Left lung (tissue), 10 donors: ENCODE results near the gene ADAMTS8. TPM values are rescaled to one million over a fixed set of nuclear protein-coding genes. Genes with fewer than 3 reads are reported as not detected.
A peak's percentile ranks its signal among the peaks of the same experiment; 100 is the strongest.

Source experiments
- ATAC-seq: fragments of 200-7000 bp; cut with Tn5 transposase; one replicate; pipeline ENCODE4 v1.9.1; 2020; ENCODE audit warnings: moderate library complexity
- DNase-seq, 4 donors: peaks; one replicate each; pipeline ENCODE4 v3.0.0-alpha.2; 2013 to 2020
- H3K27ac ChIP-seq, 2 donors: fragments of 200-600 bp; sonication (generic) in 1 of 2; one replicate each; pipeline versions ENCODE4 v1.5.0 to v1.8.0; 2020 to 2021
- H3K27me3 ChIP-seq, 2 donors: fragments of 200-600 bp; sonication (generic) in 1 of 2; one replicate each; pipeline versions ENCODE4 v1.5.0 to v1.8.0; 2020 to 2021
- H3K36me3 ChIP-seq, 2 donors: fragments of 200-600 bp; sonication (generic) in 1 of 2; one replicate each; pipeline versions ENCODE4 v1.5.0 to v1.8.0; 2020 to 2021
- H3K4me1 ChIP-seq, 2 donors: fragments of 200-600 bp; one replicate each; pipeline ENCODE4 v1.8.0; 2021
- H3K4me3 ChIP-seq, 2 donors: fragments of 200-600 bp; sonication (generic) in 1 of 2; one replicate each; pipeline versions ENCODE4 v1.5.0 to v1.8.0; 2020 to 2021; ENCODE audit warnings: mild to moderate bottlenecking in 1 of 2
- H3K9me3 ChIP-seq, 2 donors: fragments of 200-600 bp; sonication (generic) in 1 of 2; one replicate each; pipeline versions ENCODE4 v1.5.0 to v1.8.0; 2020 to 2021
- CTCF ChIP-seq, 2 donors: fragments of 200-600 bp; sonication (generic) in 1 of 2; IDR thresholded peaks; one replicate each; pipeline versions ENCODE4 v1.5.0 to v1.8.0; 2021; ENCODE audit warnings: antibody characterized with exemption in 2 of 2
- intact Hi-C, 2 donors: fragments of 100-400 bp; cut with DNase I; formaldehyde crosslinking; loops; one replicate each; pipeline versions ENCODE4 v1.11.2 to v1.14.2; 2022
- polyA plus RNA-seq, 6 donors: library from polyadenylated mRNA; unstranded; fragments of 120-200 nt; gene quantifications; one replicate each; pipeline ENCODE4 v1.2.1, GENCODE V29; 2013; ENCODE audit not compliant: insufficient read length in 6 of 6
- total RNA-seq, 2 donors: library from RNA; stranded (reverse); fragmentation: NEBNext Ultra II Directional; extraction: Animal tissue kit (Norgen Biotek cat#: 25700); gene quantifications; one replicate each; pipeline ENCODE4 v1.2.1, GENCODE V29; 2021
- donor health status: DM: no; HTN: yes; CAD: no.
- donor health status: DM: no; HTN: no; CAD: no.

ADAMTS8 gene
- total and polyA plus RNA-seq, 8 donors: 1.2 to 48.5 (median 5.3) TPM

GRCh38 chr11:130391711-130392110 lies 36.7 kb downstream of the ADAMTS8 start:
- intact Hi-C loops: no loop called here
- H3K36me3 ChIP-seq: no peaks in the 10 kb centered on the region
- H3K9me3 ChIP-seq: no peaks in the 10 kb centered on the region
- TF ChIP-seq CTCF (IDR thresholded peaks at IDR 0.05): no peak
- DNase-seq: no peak
- H3K27me3 ChIP-seq: no peaks in the 10 kb centered on the region
- no peak overlapping the region for H3K27ac ChIP-seq
- H3K4me3 ChIP-seq: no peak overlapping the region
- peaks cover 0 to 10% of the 10 kb centered on the region in 2 donors for H3K4me1 ChIP-seq
- no peak for ATAC-seq

GRCh38 chr11:130390071-130390758 lies 38.2 kb downstream of the ADAMTS8 start:
- H3K27me3 ChIP-seq: no peaks in the 10 kb centered on the region
- H3K27ac ChIP-seq: no peak overlapping the region
- H3K4me1 ChIP-seq: peaks cover 0 to 10% of the 10 kb centered on the region in 2 donors
- intact Hi-C loops: no loop called here
- ATAC-seq (peak; percentile 86), DNase-seq (peak in 2 of 4 donors; percentile 39 to 71)
- H3K9me3 ChIP-seq: no peaks in the 10 kb centered on the region
- TF ChIP-seq CTCF (IDR thresholded peaks at IDR 0.05): peak in 1 of 2 donors; percentile 19
- H3K36me3 ChIP-seq: no peaks in the 10 kb centered on the region
- no peak overlapping the region for H3K4me3 ChIP-seq

- no peaks in the 10 kb centered on the region for H3K36me3 ChIP-seq
- H3K4me3 ChIP-seq: no peak overlapping the region
- DNase-seq (no peak), ATAC-seq (no peak)
- intact Hi-C loops: no loop called here
- no peak overlapping the region for H3K27ac ChIP-seq
- H3K4me1 ChIP-seq: peaks cover 0 to 10% of the 10 kb centered on the region in 2 donors
- no peaks in the 10 kb centered on the region for H3K9me3 ChIP-seq
- no peak for TF ChIP-seq CTCF (IDR thresholded peaks at IDR 0.05)
- no peaks in the 10 kb centered on the region for H3K27me3 ChIP-seq
Measured at GRCh38 chr11:130389335-130389935, 39.0 kb downstream of the ADAMTS8 start.

- Histone ChIP-seq H3K9me3 (no peaks in the 10 kb centered on the region), H3K36me3 (no peaks in the 10 kb centered on the region), H3K4me1 (peaks cover 0 to 10% of the 10 kb centered on the region in 2 donors), H3K27me3 (no peaks in the 10 kb centered on the region), H3K27ac (no peak overlapping the region), H3K4me3 (no peak overlapping the region)
- TF ChIP-seq CTCF (IDR thresholded peaks at IDR 0.05): no peak
- DNase-seq: no peak
- ATAC-seq: no peak
- intact Hi-C loops: no loop called here
Measured at GRCh38 chr11:130388607-130389205, 39.7 kb downstream of the ADAMTS8 start.

GRCh38 chr11:130386056-130386455 lies 42.4 kb downstream of the ADAMTS8 start:
- no peak for ATAC-seq
- Histone ChIP-seq H3K9me3 (no peaks in the 10 kb centered on the region), H3K27ac (no peak overlapping the region), H3K4me1 (peaks cover 0 to 10% of the 10 kb centered on the region in 2 donors), H3K36me3 (no peaks in the 10 kb centered on the region), H3K4me3 (no peak overlapping the region), H3K27me3 (no peaks in the 10 kb centered on the region)
- no peak for DNase-seq
- no peak for TF ChIP-seq CTCF (IDR thresholded peaks at IDR 0.05)
- intact Hi-C loops: no loop called here
